GM19351 (cell line): ENCODE data around the gene ACAD9.
"Not testable (repeated sequence)": the region's sequence is repeated elsewhere in the genome, so short reads cannot be mapped to it uniquely, and the experiment has no call there.

Experiments
- ATAC-seq: cut with Tn5 transposase; IDR thresholded peaks from one replicate; pipeline ENCODE4 v1.9.1; 2021; ENCODE audit warnings: mild to moderate bottlenecking, moderate library complexity; ENCODE audit not compliant: unreplicated experiment

ACAD9 gene

GRCh38 chr3:128879125-128879969, at the start of gene ACAD9:
Gene ACAD9, plus strand, starts transcription at chr3:128879620. Its CDS starts 72 bp downstream, at chr3:128879692.
- ATAC-seq: peak; percentile 93

GRCh38 chr3:128829925-128830625, 49.3 kb upstream of the ACAD9 start:
- ATAC-seq: not testable (repeated sequence)

DNA sequence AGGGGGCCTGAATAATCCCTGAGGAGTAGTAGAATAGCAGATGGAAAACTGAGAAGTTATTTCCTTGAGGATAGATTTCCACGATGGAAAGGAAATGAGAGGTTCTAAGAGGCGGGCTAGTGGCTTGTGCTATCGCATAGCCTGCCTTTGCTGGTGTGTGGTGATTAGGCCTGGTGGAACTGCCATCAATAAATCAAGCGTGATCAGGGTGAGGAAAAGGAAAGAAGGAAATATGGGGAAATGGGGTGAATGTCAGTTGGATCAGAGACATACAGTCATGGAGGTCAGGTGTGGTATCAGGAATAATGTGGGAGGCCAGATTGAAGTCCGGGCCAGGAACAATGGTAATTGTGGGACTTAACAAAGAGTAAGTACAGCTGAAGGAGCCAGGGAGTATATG, 48.7 kb upstream of the ACAD9 start:
- not testable (repeated sequence) for ATAC-seq

GRCh38 chr3:128832979-128833378, 46.4 kb upstream of the ACAD9 start:
- ATAC-seq: not testable (repeated sequence)

- no peak for ATAC-seq
These were observed 44.3 kb upstream of the ACAD9 start for GRCh38 chr3:128835096-128835495.

- no peak for ATAC-seq
These were observed 37.2 kb upstream of the ACAD9 start for GRCh38 chr3:128841926-128842920.

- ATAC-seq: no peak
These were observed 34.9 kb upstream of the ACAD9 start for GRCh38 chr3:128844502-128844901.

- no peak for ATAC-seq
These were observed 34.2 kb upstream of the ACAD9 start for GRCh38 chr3:128845119-128845777.

DNA sequence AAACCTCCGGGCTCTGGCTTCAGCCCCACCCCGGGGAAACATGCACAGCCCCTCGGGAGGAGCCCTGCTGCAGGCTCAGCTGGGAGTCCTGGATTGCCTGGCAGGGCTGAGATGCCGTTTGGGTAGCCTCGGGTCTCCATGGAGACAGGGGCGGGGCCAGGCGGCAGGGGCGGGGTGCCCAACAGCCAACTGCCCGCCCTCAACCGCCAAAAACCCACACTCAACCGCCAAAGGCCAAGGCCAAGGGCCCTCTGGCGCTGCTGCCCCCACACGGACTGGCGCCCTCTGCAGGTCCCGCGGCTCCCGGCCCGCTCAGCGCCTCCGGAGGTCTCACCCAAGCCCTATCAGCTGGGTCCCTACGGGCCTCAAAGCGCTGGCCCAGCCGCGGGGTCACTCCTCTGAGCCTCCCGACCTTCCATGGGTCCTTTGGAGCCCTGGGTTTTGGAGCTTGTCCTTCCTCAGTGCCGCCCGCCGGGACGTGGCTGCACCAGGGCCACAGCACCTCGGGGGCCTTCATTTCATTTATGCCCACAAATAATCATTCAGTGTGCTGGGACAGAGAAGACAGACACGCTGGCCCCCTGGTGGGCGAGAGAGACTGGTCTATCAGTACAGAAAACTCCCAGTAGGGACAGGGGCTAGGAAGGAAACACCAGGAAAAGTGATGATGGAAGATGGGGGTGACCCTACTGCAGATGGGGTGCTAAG, 33.5 kb upstream of the ACAD9 start:
- ATAC-seq: peak; percentile 75

GRCh38 chr3:128846486-128846891, 32.9 kb upstream of the ACAD9 start:
- no peak for ATAC-seq

GRCh38 chr3:128847666-128848370, 31.6 kb upstream of the ACAD9 start:
- ATAC-seq: no peak

DNA sequence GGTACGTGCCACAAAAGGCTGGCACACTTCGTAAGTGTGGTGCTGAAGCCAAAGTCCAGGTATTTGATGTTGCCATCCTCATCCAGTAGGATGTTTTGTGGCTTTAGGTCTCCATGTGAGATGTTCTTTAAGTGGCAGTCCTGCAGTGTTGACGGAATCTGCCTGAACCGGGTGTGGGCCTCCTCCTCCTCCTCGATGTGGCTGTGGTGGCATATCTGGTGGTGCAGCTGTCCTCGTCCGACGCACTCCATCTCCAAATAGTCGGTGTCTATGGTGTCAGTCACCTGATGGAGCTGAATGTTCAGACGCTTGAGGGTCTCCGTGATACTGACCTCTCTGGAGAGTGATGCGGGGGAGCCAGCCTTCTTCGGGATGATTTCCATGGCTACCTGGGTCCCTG, 30.5 kb upstream of the ACAD9 start:
- ATAC-seq: no peak

DNA sequence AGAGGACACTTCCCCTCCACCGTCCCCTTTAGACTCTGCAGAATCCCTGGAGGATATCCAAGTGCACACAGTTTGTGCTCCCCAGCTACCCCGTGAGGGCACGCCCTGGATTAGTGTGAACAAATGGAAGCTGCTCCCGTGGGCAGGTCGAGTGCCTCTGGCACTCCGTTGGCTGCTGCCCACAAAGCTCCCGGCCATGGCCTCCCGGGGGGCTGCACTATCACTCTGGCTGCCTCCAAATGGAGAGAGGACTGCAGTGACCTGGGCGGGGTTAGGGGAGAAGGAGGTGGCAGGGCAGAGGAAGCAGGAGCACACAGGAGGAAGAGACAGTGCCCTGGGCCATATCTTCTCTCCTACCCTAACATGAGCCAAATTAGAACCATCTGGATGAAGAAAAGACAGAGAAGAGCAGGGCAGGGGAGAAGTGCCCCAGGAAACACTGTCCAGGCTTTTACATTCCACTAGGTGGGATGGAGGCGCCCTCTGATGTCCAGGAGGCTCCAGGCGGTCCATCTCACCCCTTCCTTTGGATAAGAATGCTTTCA, 29.4 kb upstream of the ACAD9 start:
- ATAC-seq: no peak

DNA sequence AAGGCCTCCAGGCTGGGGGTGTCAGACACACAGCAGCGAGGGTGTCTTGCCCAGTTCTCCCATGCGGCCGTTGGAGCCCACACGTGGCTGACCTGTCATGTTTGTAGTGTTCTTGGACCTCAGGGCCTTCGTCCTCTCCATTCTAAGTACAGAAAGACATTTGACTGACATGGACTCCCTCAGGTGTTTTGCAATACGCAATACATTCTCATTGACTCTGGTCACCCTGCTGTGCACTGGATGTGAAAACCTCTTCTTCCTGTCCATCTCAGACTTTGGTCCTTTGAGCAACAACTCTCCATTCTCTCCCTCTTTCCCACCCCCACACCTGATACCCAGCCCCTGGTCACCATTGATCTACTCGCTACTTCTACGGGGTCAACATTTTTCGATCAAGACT, 28.9 kb upstream of the ACAD9 start:
- ATAC-seq: no peak

DNA sequence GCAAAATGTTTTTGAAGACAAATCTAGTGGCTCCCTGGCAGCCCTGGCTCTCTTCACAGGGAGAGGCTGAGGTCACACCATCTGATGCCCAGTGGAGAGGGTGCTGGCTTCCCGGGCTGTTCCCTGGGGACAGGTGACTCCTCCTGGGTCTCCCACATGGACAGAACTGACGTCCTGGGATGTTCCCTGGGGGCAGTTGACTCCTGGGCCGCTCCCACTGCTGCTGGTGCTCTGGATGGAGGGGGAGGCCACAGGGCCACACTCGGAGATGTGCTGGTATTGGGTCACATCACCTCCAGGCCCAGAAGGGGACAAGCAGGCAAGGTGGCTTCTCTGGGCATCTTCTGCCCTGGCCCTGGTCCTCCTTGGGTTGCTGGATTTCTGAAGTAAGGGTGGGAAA, 27.8 kb upstream of the ACAD9 start:
- ATAC-seq: no peak

DNA sequence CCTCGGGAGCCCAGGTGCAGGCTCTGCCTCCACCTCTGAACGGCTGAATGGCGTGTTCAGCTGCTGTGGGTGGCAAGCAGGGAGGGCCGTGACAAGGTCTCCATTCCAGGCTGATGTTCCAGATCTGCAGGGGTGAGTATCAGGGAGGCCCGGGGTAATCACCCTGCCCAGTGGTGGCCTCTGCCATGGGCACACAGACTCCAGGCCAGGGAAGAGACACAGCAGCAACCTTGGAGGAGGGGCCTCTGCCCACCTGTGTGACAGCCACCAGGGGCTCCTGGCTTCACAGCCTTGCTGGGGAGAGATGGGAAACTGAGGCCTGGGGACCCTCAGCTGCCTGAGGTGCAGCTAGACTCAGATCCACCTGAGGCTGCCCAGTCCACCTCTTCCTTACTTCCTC, 25.6 kb upstream of the ACAD9 start:
- ATAC-seq: no peak

DNA sequence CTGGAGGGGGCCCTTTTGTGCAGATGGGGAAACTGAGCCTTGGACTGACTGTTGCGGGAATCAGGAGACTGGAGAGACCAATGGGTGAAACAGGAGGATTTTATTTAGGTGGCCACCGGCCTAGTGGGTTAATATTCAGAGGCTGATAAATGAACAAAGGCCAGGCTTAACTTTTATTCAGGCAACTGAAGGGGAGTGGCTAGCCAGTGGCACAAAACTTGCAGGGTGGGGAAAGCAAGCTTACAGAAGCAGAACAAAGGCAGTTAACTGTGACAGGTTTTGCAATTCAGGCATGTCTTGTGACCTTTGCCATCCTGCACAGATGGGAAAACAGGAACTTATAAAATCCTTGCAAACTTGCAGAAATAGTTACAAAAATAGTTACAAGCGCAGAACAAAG, 24.9 kb upstream of the ACAD9 start:
- ATAC-seq: no peak

DNA sequence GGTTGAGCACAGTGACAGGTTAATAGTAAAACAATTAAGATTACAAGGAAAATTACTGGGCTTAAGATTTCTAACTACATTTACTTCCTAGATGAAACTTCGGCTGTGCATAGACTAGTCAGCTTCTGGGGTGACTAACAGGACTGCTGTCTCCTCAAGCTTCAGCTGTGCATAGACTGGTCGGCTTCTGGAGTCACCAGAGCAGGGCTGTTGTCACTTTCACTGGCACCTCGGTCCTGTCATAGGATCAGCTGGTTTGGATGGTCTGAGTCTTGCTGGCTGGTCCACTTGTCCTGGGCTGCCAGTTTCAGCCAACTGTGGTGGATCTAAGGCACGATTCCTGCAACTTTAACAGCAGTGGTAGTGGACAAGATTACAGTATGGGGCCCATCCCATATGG, 23.9 kb upstream of the ACAD9 start:
- no peak for ATAC-seq

DNA sequence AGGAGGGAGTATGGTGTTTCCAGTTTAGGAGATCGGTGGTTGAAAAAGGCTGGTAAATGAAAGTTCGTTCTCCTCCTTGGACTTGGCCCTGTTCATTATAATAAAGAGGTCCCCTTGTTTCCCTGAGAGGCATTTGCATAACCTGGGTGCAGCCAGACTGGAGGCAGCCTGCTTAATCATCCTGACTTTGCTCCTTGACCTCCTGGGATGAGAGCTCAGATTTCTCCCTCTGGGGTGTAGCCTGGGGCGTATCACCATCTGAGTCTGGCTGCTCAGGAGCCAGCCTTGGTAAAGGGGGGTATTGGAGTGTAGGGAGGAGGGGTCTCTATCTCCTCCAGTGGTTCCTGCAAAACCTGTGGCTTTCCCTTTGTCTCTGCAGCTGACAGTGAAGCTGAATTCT, 21.3 kb upstream of the ACAD9 start:
- no peak for ATAC-seq
